ENCODE results near the gene GMPPB.
"Not testable (repeated sequence)": the region's sequence is repeated elsewhere in the genome, so short reads cannot be mapped to it uniquely, and the experiment has no call there.

- not testable (repeated sequence) for TF ChIP-seq POLR2AphosphoS5 (IDR thresholded peaks at IDR 0.05; ENCODE audit: borderline replicate concordance, low read depth, low read length); EZH2 (IDR thresholded peaks at IDR 0.05)
These were observed 37.9 kb downstream of the GMPPB start for GRCh38 chr3:49685846-49686245.

Measured in SK-N-MC (cell line).